ENCODE data around the gene CBFB. TPM values are rescaled to one million over a fixed set of nuclear protein-coding genes. Genes with fewer than 3 reads are reported as not detected.
A peak's percentile ranks its signal among the peaks of the same experiment; 100 is the strongest.

CBFB gene
- total RNA-seq, 1 donor from 2014 or later, result 61.3 TPM

GRCh38 chr16:67077871-67078270 lies 48.9 kb downstream of the CBFB start:
- H3K36me3 Mint-ChIP-seq (ENCODE audit: low read depth), result peaks cover 4% of the 10 kb centered on the region
- no peak for TF ChIP-seq CTCF (IDR thresholded peaks at IDR 0.05)
- no peak overlapping the region for H3K4me3 Mint-ChIP-seq (ENCODE audit: unreplicated experiment)
- no peaks in the 10 kb centered on the region for H3K4me1 Mint-ChIP-seq (ENCODE audit: low read depth)
- H3K27me3 Mint-ChIP-seq (ENCODE audit: low read depth), result no peaks in the 10 kb centered on the region
- H3K27ac Mint-ChIP-seq (ENCODE audit: unreplicated experiment), result no peak overlapping the region
- no peaks in the 10 kb centered on the region for H3K9me3 Mint-ChIP-seq (ENCODE audit: low read depth)
- no peak for DNase-seq (ENCODE audit: low spot score)

- Mint-ChIP-seq H3K9me3 (ENCODE audit: low read depth) (no peaks in the 10 kb centered on the region), H3K27me3 (ENCODE audit: low read depth) (no peaks in the 10 kb centered on the region), H3K4me3 (ENCODE audit: unreplicated experiment) (no peak overlapping the region), H3K36me3 (ENCODE audit: low read depth) (no peaks in the 10 kb centered on the region), H3K27ac (ENCODE audit: unreplicated experiment) (no peak overlapping the region), H3K4me1 (ENCODE audit: low read depth) (peaks cover 3% of the 10 kb centered on the region)
- no peak for DNase-seq (ENCODE audit: low spot score)
- TF ChIP-seq CTCF (IDR thresholded peaks at IDR 0.05), result no peak
These were observed 53.2 kb downstream of the CBFB start for GRCh38 chr16:67082100-67082499.

GRCh38 chr16:67082891-67083290 lies 53.9 kb downstream of the CBFB start:
- Mint-ChIP-seq H3K36me3 (ENCODE audit: low read depth) (no peaks in the 10 kb centered on the region), H3K4me3 (ENCODE audit: unreplicated experiment) (no peak overlapping the region), H3K9me3 (ENCODE audit: low read depth) (no peaks in the 10 kb centered on the region), H3K27ac (ENCODE audit: unreplicated experiment) (no peak overlapping the region), H3K27me3 (ENCODE audit: low read depth) (no peaks in the 10 kb centered on the region), H3K4me1 (ENCODE audit: low read depth) (peaks cover 3% of the 10 kb centered on the region)
- no peak for DNase-seq (ENCODE audit: low spot score)
- no peak for TF ChIP-seq CTCF (IDR thresholded peaks at IDR 0.05)

GRCh38 chr16:67084345-67085028 lies 55.5 kb downstream of the CBFB start:
- no peak overlapping the region for H3K4me3 Mint-ChIP-seq (ENCODE audit: unreplicated experiment)
- H3K9me3 Mint-ChIP-seq (ENCODE audit: low read depth), result no peaks in the 10 kb centered on the region
- no peak for DNase-seq (ENCODE audit: low spot score)
- no peak for TF ChIP-seq CTCF (IDR thresholded peaks at IDR 0.05)
- no peaks in the 10 kb centered on the region for H3K36me3 Mint-ChIP-seq (ENCODE audit: low read depth)
- no peak overlapping the region for H3K27ac Mint-ChIP-seq (ENCODE audit: unreplicated experiment)
- H3K4me1 Mint-ChIP-seq (ENCODE audit: low read depth), result peaks cover 3% of the 10 kb centered on the region
- no peaks in the 10 kb centered on the region for H3K27me3 Mint-ChIP-seq (ENCODE audit: low read depth)

GRCh38 chr16:67086822-67087221 lies 57.9 kb downstream of the CBFB start:
- no peak overlapping the region for H3K4me3 Mint-ChIP-seq (ENCODE audit: unreplicated experiment)
- H3K9me3 Mint-ChIP-seq (ENCODE audit: low read depth), result no peaks in the 10 kb centered on the region
- peaks cover 16% of the 10 kb centered on the region for H3K4me1 Mint-ChIP-seq (ENCODE audit: low read depth)
- no peaks in the 10 kb centered on the region for H3K36me3 Mint-ChIP-seq (ENCODE audit: low read depth)
- no peak for DNase-seq (ENCODE audit: low spot score)
- H3K27ac Mint-ChIP-seq (ENCODE audit: unreplicated experiment), result peak overlapping the region; percentile 20
- H3K27me3 Mint-ChIP-seq (ENCODE audit: low read depth), result no peaks in the 10 kb centered on the region
- no peak for TF ChIP-seq CTCF (IDR thresholded peaks at IDR 0.05)
